Cardiac muscle cell (in vitro differentiated cells and primary cell): ENCODE measurements around the gene FADS6. TPM values are rescaled to one million over a fixed set of nuclear protein-coding genes. Genes with fewer than 3 reads are reported as not detected.
A peak's percentile ranks its signal among the peaks of the same experiment; 100 is the strongest.

Source experiments
- DNase-seq, 2 donors: peaks; one replicate each; pipeline versions ENCODE4 v3.0.0 to v3.0.0-alpha.2; 2010 to 2017; ENCODE audit warnings: low read depth in 1 of 2, low spot score in 1 of 2
- H3K27ac ChIP-seq: fragments of 200-600 bp; sonication (generic); 2 replicates; pipeline ENCODE4 v1.5.1; 2016
- H3K27me3 ChIP-seq: fragments of 200-600 bp; sonication (generic); 2 replicates; pipeline ENCODE4 v1.6.0; 2016; ENCODE audit warnings: control low read depth
- H3K36me3 ChIP-seq: fragments of 200-600 bp; sonication (generic); 2 replicates; pipeline ENCODE4 v1.5.1; 2016; ENCODE audit warnings: control low read depth
- H3K4me1 ChIP-seq: fragments of 200-600 bp; sonication (generic); 2 replicates; pipeline ENCODE4 v1.8.1; 2017; ENCODE audit warnings: low read depth, mild to moderate bottlenecking, mixed run types
- H3K4me3 ChIP-seq: fragments of 200-600 bp; sonication (generic); 2 replicates; pipeline ENCODE4 v1.5.1; 2016; ENCODE audit warnings: mild to moderate bottlenecking
- H3K9me3 ChIP-seq: fragments of 200-600 bp; sonication (generic); 2 replicates; pipeline ENCODE4 v1.5.1; 2017; ENCODE audit warnings: low read depth, mild to moderate bottlenecking, control low read depth
- CTCF ChIP-seq: IDR thresholded peaks from 2 replicates; pipeline ENCODE4 v1.5.1; 2012; ENCODE audit warnings: low read depth, mild to moderate bottlenecking, low read length
- polyA plus RNA-seq: library from polyadenylated mRNA; unstranded; fragments of >200 nt; fragmentation: Nextera tagmentation; extraction: Ambion mirVana; gene quantifications from 2 replicates; pipeline ENCODE4 v1.2.1, GENCODE V29; 2016
- total RNA-seq: library from RNA; depleted of rRNA; stranded (reverse); fragments of >200 nt; gene quantifications from 2 replicates; pipeline ENCODE4 v1.2.3, GENCODE V29; 2016

Gene FADS6
- total and polyA plus RNA-seq, 2 experiments from 2014 or later: 0.83 to 1.3 TPM

DNA sequence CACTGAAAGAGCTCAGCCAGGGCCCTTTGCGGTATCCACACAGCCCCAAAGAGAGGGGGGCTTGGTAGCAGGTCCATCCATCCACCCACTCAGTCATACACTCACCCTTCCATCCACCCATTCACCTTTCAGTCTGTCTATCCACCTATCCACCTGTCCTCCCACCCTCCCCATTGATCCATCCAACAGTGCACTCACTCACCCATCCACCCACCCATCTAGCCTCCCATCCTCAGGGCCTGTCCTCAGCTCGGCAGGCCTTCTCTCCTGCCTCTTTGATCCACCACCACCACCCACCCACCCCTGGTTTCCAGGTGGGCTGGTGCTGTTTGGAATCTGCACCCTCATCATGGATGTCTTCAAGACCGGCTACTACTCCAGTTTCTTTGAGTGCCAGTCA is 31.8 kb upstream of the FADS6 start:
- no peak for TF ChIP-seq CTCF
- Histone ChIP-seq H3K4me3 (no peak overlapping the region), H3K27ac (no peak overlapping the region), H3K36me3 (no peaks in the 10 kb centered on the region), H3K4me1 (peaks cover 4% of the 10 kb centered on the region), H3K27me3 (peaks cover 78% of the 10 kb centered on the region), H3K9me3 (no peaks in the 10 kb centered on the region)
- DNase-seq: no peak

GRCh38 chr17:74924250-74924948 is 31.0 kb upstream of the FADS6 start, which contains the start of gene OTOP2:
Gene OTOP2, plus strand, starts transcription at chr17:74924273. Its CDS starts 360 bp downstream, at chr17:74924633.
- Histone ChIP-seq H3K4me3 (peak within 1 kb of the TSS; percentile 27), H3K27me3 (peaks cover 71% of the 10 kb centered on the region), H3K27ac (no peak within 1 kb of the TSS), H3K9me3 (no peaks in the 10 kb centered on the region), H3K36me3 (no peaks in the 10 kb centered on the region), H3K4me1 (peaks cover 4% of the 10 kb centered on the region)
- no peak for DNase-seq
- no peak for TF ChIP-seq CTCF

DNA sequence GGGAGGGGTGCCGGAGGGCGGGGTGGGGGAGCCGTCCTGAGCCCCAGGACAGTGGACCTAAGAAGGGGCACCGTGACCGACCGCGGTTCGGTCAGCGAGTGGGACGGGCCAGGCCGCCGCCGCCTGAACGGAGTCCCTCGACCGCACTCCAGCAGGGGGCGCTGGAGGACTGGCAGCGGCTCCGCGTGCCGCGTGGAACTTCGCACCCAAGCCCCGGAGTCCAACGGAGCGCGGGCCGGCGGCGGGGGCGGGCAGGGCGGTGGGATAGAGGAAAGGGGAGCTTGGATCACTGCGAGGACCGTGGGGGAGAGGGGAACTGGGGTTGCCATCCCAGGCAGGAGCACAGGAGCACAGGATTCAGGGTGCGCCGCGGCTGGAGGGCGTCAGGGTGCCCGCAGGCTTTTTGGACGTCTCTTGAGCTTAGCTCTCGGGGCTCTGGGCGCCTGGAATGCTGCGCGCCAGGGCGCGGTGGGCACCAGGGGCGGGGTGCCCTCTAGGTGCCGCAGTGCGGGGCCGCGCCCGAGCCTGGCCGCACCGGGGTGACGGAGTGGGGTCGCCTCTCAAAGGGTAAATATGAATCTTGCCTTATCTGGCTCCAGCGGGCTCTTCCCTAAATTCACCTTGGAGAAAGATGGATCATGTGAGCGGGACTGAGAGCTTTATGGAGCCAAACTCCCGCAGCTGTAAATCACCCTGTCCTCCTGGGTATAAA is 30.3 kb upstream of the FADS6 start:
- H3K27ac ChIP-seq: no peak overlapping the region
- no peaks in the 10 kb centered on the region for H3K36me3 ChIP-seq
- peak overlapping the region; percentile 27 for H3K4me3 ChIP-seq
- peak; percentile 57 for TF ChIP-seq CTCF
- no peaks in the 10 kb centered on the region for H3K9me3 ChIP-seq
- peak; percentile 53 to 70 for DNase-seq
- H3K4me1 ChIP-seq: peaks cover 4% of the 10 kb centered on the region
- H3K27me3 ChIP-seq: peaks cover 64% of the 10 kb centered on the region

DNA sequence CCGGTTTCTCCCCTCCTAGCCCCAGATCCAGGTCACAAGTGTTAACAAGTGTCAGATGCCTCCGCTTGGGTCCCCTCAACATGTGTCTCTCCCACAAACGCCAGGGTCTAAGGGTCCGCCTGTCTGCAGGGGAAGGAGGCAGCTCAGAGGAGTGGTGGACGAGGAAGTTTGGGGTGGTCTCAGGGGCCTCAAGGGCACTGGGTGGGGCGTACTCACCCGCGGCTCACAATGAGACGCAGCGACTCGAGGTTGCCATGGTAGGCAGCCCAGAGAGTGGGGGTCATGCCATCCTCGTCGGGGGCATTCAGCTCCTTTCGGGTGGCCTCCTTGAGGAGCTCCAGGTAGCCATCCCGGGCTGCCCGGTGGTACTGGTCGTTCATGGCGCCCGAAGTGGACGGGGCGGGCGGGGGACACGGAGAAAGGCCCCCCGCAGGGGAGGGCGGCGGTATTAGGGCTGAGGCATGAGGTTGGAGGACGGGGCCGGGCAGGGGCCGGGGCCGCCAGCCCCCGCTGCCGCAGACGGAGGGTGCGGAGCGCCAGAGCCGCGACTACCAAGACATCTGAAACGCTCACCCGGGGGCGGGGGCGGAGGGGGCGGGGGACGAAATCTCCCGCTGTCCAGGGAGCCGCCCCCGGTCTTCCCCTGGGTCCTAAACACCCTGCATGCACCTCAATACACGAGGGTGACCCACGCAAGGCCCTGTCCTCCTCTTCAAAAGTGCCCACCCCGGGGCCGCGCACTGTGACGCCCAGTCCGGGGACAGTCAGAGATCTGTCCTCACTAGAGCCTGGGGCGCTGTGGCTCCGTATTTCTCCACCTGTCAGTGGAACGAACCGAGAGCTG is 29.5 kb upstream of the FADS6 start, which contains the start of gene USH1G:
Gene USH1G (minus strand): TSS at position 562 of the 844 bp plus-strand sequence. CDS start 182 bp downstream, at position 380.
- peaks cover 56% of the 10 kb centered on the region for H3K27me3 ChIP-seq
- H3K27ac ChIP-seq: no peak within 1 kb of the TSS
- peak within 1 kb of the TSS; percentile 27 for H3K4me3 ChIP-seq
- H3K4me1 ChIP-seq: peaks cover 4% of the 10 kb centered on the region
- DNase-seq: peak; percentile 8 to 48
- H3K9me3 ChIP-seq: no peaks in the 10 kb centered on the region
- TF ChIP-seq CTCF: no peak
- no peaks in the 10 kb centered on the region for H3K36me3 ChIP-seq

- peaks cover 4% of the 10 kb centered on the region for H3K4me1 ChIP-seq
- no peak for TF ChIP-seq CTCF
- no peak overlapping the region for H3K27ac ChIP-seq
- no peak for DNase-seq
- no peaks in the 10 kb centered on the region for H3K36me3 ChIP-seq
- no peaks in the 10 kb centered on the region for H3K9me3 ChIP-seq
- peaks cover 48% of the 10 kb centered on the region for H3K27me3 ChIP-seq
- no peak overlapping the region for H3K4me3 ChIP-seq
These were observed 28.7 kb upstream of the FADS6 start for GRCh38 chr17:74922172-74922571.
